Transverse colon (tissue), 4 donors: Measurements from ENCODE around the gene MYH9. TPM values are rescaled to one million over a fixed set of nuclear protein-coding genes. Genes with fewer than 3 reads are reported as not detected.

Source experiments
- DNase-seq: peaks from one replicate; pipeline ENCODE4 v3.0.0-alpha.2; 2019
- H3K27ac ChIP-seq, 4 donors: fragments of 200-600 bp; sonication (generic); 2 replicates each; pipeline ENCODE4 v1.5.1; 2016 to 2018; ENCODE audit warnings: inconsistent platforms in 4 of 4
- H3K27me3 ChIP-seq: fragments of 200-600 bp; sonication (generic); 2 replicates; pipeline ENCODE4 v1.5.1; 2017; ENCODE audit warnings: inconsistent platforms
- H3K36me3 ChIP-seq, 4 donors: fragments of 200-600 bp; sonication (generic); 2 replicates each; pipeline ENCODE4 v1.5.1; 2017 to 2019; ENCODE audit warnings: inconsistent platforms in 4 of 4
- H3K4me1 ChIP-seq, 4 donors: fragments of 200-600 bp; sonication (generic); 2 replicates each; pipeline ENCODE4 v1.5.1; 2017 to 2020; ENCODE audit warnings: inconsistent platforms in 4 of 4
- H3K4me3 ChIP-seq, 4 donors: fragments of 200-600 bp; sonication (generic); 1 replicate in 1 of 4; 2 replicates in 3 of 4; pipeline versions ENCODE4 v1.5.1 to v1.6.1; 2017 to 2019; ENCODE audit warnings: inconsistent platforms in 4 of 4
- H3K9me3 ChIP-seq, 2 donors: fragments of 200-600 bp; sonication (generic); 2 replicates each; pipeline ENCODE4 v1.5.1; 2017 to 2019; ENCODE audit warnings: inconsistent platforms in 2 of 2
- EP300 ChIP-seq: sonication (generic); formaldehyde crosslinking; IDR thresholded peaks from one replicate; pipeline ENCODE4 v1.6.1; 2017; ENCODE audit warnings: antibody characterized with exemption, low read depth
- POLR2A ChIP-seq: fragments of 450-650 bp; IDR thresholded peaks from one replicate; pipeline ENCODE4 v1.6.1; 2016; ENCODE audit warnings: antibody characterized with exemption, mild to moderate bottlenecking, moderate library complexity
- POLR2AphosphoS5 ChIP-seq, 3 donors: sonication (generic); formaldehyde crosslinking; IDR thresholded peaks; one replicate each; pipeline ENCODE4 v1.6.1; 2016; ENCODE audit warnings: antibody characterized with exemption in 3 of 3
- WGBS, 2 donors: methylation state at CpG; one replicate each; pipeline ENCODE4 v1.1.5; 2018; ENCODE audit warnings: low coverage in 1 of 2; 5-methylcytosine and 5-hydroxymethylcytosine counted together
- in situ Hi-C, 4 donors: fragments of 200-750 bp; cut with MboI; loops; one replicate each; pipeline versions ENCODE4 v1.15.0 to v1.15.1; 2017; ENCODE audit warnings: low sequenced_read_pairs in 3 of 4, low pct_ligation_motif_present in 1 of 4, low pct_unique_long_range_greater_than_20kb in 1 of 4
- intact Hi-C: fragments of 100-400 bp; cut with DNase I; formaldehyde crosslinking; loops from one replicate; pipeline ENCODE4 v1.15.1; 2023; ENCODE audit warnings: low total_unique reads
- total RNA-seq, 4 donors: library from RNA; depleted of rRNA; stranded (reverse); fragments of >200 nt; gene quantifications; one replicate each; pipeline ENCODE4 v1.1.0, GENCODE V29; 2016
- TF ChIP-seq, protein P1 (sequence below), 5 experiments: fragments of 200-600 bp in 3 of 5; fragments of 450-650 bp in 2 of 5; sonication (generic) in 3 of 5; IDR thresholded peaks; 1 replicate in 2 of 5; 2 replicates in 3 of 5; pipeline ENCODE4 v1.5.1; 2016 to 2017; ENCODE audit warnings: antibody characterized with exemption in 5 of 5, inconsistent platforms in 3 of 5, mild to moderate bottlenecking in 2 of 5, moderate library complexity in 1 of 5

The MYH9 gene
- total RNA-seq, 4 donors from 2014 or later = 385 to 511 (median 460) TPM

DNA sequence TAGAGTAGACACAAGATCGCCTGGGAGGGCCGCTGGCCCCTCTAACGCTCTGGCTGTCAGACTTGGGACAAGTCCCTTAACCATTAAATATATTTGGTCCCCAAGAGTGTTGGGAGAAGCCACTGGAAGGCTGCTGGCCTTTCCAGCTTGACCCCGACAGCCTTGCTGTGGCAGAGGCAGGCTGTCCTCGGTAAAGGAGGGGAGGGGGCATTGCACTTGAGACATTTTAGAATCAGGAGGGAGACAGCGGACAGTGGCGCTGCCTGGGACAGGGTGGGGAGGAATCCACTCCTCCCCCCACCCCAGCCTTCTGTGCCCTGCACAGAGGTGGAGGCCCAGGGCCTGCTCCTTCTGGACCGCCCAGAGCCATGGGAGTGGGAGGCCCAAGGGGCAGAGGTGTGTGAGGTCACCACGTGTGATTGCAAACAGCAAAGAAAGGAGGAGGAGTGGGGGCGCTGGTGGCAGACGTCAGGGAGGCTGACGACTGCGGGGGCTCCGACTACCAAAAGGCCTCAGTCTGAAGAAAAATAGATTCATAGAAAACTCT lies 105.9 kb downstream of the MYH9 start:
- in situ Hi-C loops = loop anchor here in 1 of 4 donors (10.0 kb wide), 2 partner anchors 63 to 87 kb away; no protein-coding TSS in a partner anchor
- Histone ChIP-seq H3K9me3 (no peaks in the 10 kb centered on the region), H3K27ac (peak overlapping the region in 1 of 4 donors; percentile 14), H3K36me3 (peaks cover 0 to 57% (median 31%) of the 10 kb centered on the region in 4 donors), H3K4me1 (peaks cover 0 to 18% (median 8%) of the 10 kb centered on the region in 4 donors), H3K27me3 (no peaks in the 10 kb centered on the region), H3K4me3 (no peak overlapping the region)
- TF ChIP-seq EP300 = no peak
- TF ChIP-seq POLR2AphosphoS5 (IDR thresholded peaks at IDR 0.05) = no peak
- no peak for TF ChIP-seq POLR2A
- TF ChIP-seq, protein P1, sequence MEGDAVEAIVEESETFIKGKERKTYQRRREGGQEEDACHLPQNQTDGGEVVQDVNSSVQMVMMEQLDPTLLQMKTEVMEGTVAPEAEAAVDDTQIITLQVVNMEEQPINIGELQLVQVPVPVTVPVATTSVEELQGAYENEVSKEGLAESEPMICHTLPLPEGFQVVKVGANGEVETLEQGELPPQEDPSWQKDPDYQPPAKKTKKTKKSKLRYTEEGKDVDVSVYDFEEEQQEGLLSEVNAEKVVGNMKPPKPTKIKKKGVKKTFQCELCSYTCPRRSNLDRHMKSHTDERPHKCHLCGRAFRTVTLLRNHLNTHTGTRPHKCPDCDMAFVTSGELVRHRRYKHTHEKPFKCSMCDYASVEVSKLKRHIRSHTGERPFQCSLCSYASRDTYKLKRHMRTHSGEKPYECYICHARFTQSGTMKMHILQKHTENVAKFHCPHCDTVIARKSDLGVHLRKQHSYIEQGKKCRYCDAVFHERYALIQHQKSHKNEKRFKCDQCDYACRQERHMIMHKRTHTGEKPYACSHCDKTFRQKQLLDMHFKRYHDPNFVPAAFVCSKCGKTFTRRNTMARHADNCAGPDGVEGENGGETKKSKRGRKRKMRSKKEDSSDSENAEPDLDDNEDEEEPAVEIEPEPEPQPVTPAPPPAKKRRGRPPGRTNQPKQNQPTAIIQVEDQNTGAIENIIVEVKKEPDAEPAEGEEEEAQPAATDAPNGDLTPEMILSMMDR (IDR thresholded peaks at IDR 0.05) = no peak
- WGBS, 2 donors = 68 to 83% methylated on average over 6 to 14 of the region's 14 CpGs
- intact Hi-C loops = no loop called here
- DNase-seq = no peak

DNA sequence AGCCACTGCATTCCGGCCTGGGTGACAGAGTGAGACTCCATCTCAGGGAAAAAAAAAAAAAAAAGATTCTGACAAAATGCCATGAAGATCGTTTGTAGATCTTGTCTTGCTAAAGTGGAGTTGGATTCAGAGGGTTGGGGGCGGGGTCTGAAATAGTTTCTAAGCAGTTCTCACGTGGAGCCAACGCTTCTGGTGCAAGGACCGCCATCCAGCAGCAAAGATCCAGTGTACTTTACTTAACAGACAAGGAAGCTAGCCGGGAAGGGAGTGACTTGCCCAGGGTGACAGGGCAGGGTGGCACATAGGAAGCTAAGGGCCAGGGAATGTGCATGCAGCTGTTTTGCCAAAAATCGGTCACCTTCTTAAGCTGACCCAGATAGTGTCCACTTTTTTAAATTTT lies 107.4 kb downstream of the MYH9 start:
- DNase-seq = no peak
- H3K9me3 ChIP-seq = no peaks in the 10 kb centered on the region
- no peaks in the 10 kb centered on the region for H3K27me3 ChIP-seq
- intact Hi-C loops = no loop called here
- peak overlapping the region in 2 of 4 donors; percentile 39 to 56 for H3K27ac ChIP-seq
- TF ChIP-seq, protein P1 (IDR thresholded peaks at IDR 0.05) = no peak
- TF ChIP-seq POLR2A (no peak), POLR2AphosphoS5 (IDR thresholded peaks at IDR 0.05) (no peak), EP300 (no peak)
- peaks cover 0 to 44% (median 24%) of the 10 kb centered on the region in 4 donors for H3K36me3 ChIP-seq
- WGBS, 2 donors = 48 to 65% methylated on average over 5 to 8 of the region's 8 CpGs
- no peak overlapping the region for H3K4me3 ChIP-seq
- peaks cover 0 to 10% (median 5%) of the 10 kb centered on the region in 4 donors for H3K4me1 ChIP-seq
- in situ Hi-C loops = loop anchor here in 1 of 4 donors (10.0 kb wide), 2 partner anchors 64 to 86 kb away; no protein-coding TSS in a partner anchor

DNA sequence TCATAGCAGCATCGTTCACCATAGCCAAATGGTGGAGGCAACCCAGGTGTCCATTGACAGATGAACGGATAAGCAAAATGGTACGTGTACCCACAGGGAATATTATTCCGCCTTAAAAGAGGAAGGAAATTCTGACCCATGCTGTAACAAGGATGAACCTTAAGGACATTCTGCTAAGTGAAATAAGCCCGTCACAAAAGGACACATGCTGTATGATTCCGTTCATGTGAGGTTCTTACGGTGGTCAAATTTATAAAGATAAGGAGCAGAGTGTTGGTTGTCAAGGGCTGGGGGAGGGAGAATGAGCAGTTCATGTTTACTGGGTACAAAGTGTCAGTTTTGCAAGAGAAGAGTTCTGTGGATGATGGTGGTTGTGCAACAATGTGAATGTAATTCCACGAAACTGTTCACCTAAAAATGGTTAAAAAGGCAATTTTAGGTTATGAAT lies 108.5 kb downstream of the MYH9 start:
- 79% methylated on average over 8 of the region's 8 CpGs for WGBS, 2 donors
- intact Hi-C loops = loop anchor here (5.0 kb wide), 1 partner anchor 87 kb away; no protein-coding TSS in a partner anchor
- H3K27ac ChIP-seq = peak overlapping the region in 1 of 4 donors; percentile 56
- no peak for TF ChIP-seq EP300
- peak in 1 of 3 donors; percentile 41 for TF ChIP-seq POLR2AphosphoS5 (IDR thresholded peaks at IDR 0.05)
- TF ChIP-seq POLR2A = no peak
- TF ChIP-seq, protein P1 (IDR thresholded peaks at IDR 0.05) = no peak
- H3K9me3 ChIP-seq = no peaks in the 10 kb centered on the region
- DNase-seq = no peak
- H3K36me3 ChIP-seq = peaks cover 0 to 32% (median 18%) of the 10 kb centered on the region in 4 donors
- H3K27me3 ChIP-seq = no peaks in the 10 kb centered on the region
- in situ Hi-C loops = no loop called here
- peaks cover 0 to 10% (median 5%) of the 10 kb centered on the region in 4 donors for H3K4me1 ChIP-seq
- no peak overlapping the region for H3K4me3 ChIP-seq

DNA sequence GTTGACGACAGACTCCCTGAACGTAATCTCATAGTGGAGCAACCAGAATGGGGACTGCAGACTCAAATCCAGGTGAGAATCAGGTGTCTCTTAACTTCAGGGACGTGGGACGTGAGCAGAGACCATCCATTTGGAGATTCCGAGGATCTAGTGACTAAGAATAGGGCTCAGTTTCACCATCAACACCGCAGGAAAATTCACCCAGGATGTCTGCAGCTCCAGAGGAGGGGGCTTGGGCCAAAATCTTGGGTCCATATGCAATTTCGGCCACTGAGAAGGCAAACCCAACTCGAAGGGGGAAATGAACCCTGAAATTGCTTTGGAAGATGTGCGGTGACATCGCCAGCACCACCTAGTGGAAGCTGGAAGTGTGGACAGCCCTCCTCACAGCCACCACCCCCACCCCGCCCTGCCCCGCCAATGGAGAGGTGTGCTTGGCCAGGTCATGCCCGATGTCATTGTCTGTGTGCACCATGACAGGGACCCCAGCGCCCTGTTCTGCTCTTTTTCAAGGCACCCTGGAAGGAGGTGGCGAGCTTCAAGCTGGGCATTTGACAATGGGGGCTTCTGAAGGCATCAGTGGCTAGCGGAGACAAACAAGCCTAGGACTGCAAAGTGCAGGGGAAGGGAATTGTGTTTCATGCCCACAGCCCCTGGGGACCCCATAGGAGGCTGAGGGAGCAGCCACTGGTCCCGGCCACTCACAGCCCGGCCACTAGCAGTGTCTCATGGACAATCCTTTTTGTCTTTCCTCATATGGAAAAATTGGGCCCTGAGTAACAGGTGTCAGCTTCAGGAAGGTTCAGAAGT lies 110.1 kb downstream of the MYH9 start:
- no peak overlapping the region for H3K4me3 ChIP-seq
- 20 to 44% methylated on average over 2 to 12 of the region's 18 CpGs for WGBS, 2 donors
- H3K27me3 ChIP-seq = no peaks in the 10 kb centered on the region
- in situ Hi-C loops (no loop called here), intact Hi-C loops (loop anchor here (5.0 kb wide), 1 partner anchor 85 kb away; no protein-coding TSS in a partner anchor)
- H3K36me3 ChIP-seq = peaks cover 0 to 19% (median 9%) of the 10 kb centered on the region in 4 donors
- DNase-seq = peak; percentile 68
- TF ChIP-seq, protein P1 (IDR thresholded peaks at IDR 0.05) = peak; percentile 75 to 86 (median 81)
- TF ChIP-seq EP300 (no peak), POLR2A (no peak), POLR2AphosphoS5 (IDR thresholded peaks at IDR 0.05) (peak in 1 of 3 donors; percentile 23)
- peak overlapping the region in 2 of 4 donors; percentile 29 to 56 for H3K27ac ChIP-seq
- peaks cover 0 to 10% (median 5%) of the 10 kb centered on the region in 4 donors for H3K4me1 ChIP-seq
- no peaks in the 10 kb centered on the region for H3K9me3 ChIP-seq
